GM20000 (cell line): ENCODE results near the gene NINJ1.

Experiments
- DNase-seq: peaks from one replicate; pipeline ENCODE4 v3.0.0; 2012; ENCODE audit warnings: low spot score
- CTCF ChIP-seq: IDR thresholded peaks from 2 replicates; pipeline ENCODE4 v1.5.1; 2012; ENCODE audit warnings: mild to moderate bottlenecking, control low read depth; ENCODE audit errors: extremely low read depth, missing control alignments

Gene NINJ1

GRCh38 chr9:93168581-93168980, 34.5 kb upstream of the NINJ1 start:
- no peak for TF ChIP-seq CTCF
- DNase-seq = no peak

GRCh38 chr9:93167838-93168237, 33.8 kb upstream of the NINJ1 start:
- TF ChIP-seq CTCF = no peak
- DNase-seq = no peak

GRCh38 chr9:93167185-93167584, 33.1 kb upstream of the NINJ1 start:
- no peak for DNase-seq
- TF ChIP-seq CTCF = no peak

- TF ChIP-seq CTCF = no peak
- no peak for DNase-seq
Observed at GRCh38 chr9:93166699-93167098, 32.6 kb upstream of the NINJ1 start.

GRCh38 chr9:93164085-93164484, 30.0 kb upstream of the NINJ1 start:
- no peak for TF ChIP-seq CTCF
- DNase-seq = no peak

GRCh38 chr9:93161786-93162562, 27.9 kb upstream of the NINJ1 start:
- no peak for TF ChIP-seq CTCF
- no peak for DNase-seq

- peak; percentile 91 for DNase-seq
- TF ChIP-seq CTCF = peak; percentile 99
Observed at GRCh38 chr9:93159601-93160471, 25.8 kb upstream of the NINJ1 start.
